HG03521 (cell line): ENCODE measurements around the gene RASSF3.
"Not testable (repeated sequence)": the region's sequence is repeated elsewhere in the genome, so short reads cannot be mapped to it uniquely, and the experiment has no call there.

Experiments
- ATAC-seq: cut with Tn5 transposase; IDR thresholded peaks from one replicate; pipeline ENCODE4 v1.9.1; 2021; ENCODE audit warnings: mild to moderate bottlenecking, moderate library complexity; ENCODE audit not compliant: unreplicated experiment

Gene RASSF3

DNA sequence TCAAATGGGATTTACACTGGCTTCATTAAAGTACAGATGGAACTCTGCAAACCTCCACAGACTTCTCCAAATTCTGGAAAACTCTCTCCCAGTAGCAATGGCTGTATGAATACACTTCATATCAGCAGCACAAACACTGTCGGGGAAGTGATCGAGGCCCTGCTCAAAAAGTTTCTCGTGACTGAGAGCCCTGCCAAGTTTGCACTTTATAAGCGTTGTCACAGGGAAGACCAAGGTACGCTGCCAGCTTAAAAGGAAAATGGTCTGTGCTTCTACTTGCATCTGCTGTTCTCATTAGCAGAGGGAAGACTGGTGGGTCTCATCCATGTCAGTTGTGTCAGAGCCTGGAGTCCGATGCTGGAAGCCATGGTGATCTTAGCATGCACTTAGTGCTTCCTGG is 77.9 kb downstream of the RASSF3 start:
- no peak for ATAC-seq

GRCh38 chr12:64688715-64689114 is 78.4 kb downstream of the RASSF3 start:
- no peak for ATAC-seq

DNA sequence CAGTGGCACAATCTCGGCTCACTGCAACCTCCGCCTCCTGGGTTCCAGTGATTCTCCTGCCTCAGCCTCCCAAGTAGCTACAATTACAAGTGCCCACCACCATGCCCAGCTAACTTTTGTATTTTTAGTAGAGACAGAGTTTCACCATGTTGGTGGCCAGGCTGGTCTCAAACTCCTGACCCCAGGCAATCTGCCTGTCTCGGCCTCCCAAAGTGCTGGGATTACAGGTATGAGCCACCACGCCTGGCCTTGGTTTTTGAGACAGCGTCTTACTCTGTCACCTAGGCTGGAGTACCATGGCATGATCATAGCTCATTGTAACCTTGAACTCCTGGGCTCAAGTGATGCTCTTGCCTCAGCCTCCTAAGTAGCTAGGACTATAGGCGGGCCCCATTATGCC is 79.9 kb downstream of the RASSF3 start:
- not testable (repeated sequence) for ATAC-seq

- ATAC-seq, result no peak
Observed at GRCh38 chr12:64691227-64691794, 81.0 kb downstream of the RASSF3 start.

DNA sequence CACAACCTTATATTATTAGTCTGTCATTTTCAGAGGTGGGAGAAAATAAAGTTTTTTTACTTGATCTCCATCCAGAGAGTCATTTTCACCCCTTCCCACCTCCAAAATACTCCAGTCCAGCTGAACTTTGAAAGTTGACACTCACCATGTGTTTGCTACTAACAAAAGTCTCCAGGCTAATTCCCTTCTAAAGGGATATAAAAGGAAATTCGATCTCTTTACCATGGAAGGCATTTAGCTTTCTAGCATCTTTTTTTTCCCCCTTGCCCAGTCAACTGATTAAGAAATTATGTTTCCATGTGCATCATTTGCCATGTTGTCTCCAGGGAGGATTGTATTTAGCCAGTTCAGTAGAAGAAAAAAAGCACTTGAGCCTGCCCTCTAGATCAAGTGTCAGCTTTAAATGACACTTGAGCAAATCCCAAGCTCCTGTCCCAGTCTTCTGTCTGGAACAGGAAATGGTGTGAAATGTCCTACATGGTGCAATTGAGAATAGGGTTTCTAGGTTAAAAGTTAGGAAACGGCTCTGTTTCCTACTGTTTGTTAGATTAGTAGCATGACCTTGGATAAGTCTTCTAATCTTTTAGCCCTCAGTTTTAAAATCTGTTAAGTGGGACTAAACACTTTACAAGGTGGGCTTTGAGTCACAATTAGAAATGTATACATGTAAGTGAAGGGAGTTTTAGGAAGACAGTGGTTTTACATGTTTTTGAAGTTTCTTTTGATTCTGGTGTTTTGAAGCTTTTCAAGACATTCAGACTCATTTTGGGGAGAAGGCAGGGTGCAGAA is 81.7 kb downstream of the RASSF3 start:
- ATAC-seq, result no peak

DNA sequence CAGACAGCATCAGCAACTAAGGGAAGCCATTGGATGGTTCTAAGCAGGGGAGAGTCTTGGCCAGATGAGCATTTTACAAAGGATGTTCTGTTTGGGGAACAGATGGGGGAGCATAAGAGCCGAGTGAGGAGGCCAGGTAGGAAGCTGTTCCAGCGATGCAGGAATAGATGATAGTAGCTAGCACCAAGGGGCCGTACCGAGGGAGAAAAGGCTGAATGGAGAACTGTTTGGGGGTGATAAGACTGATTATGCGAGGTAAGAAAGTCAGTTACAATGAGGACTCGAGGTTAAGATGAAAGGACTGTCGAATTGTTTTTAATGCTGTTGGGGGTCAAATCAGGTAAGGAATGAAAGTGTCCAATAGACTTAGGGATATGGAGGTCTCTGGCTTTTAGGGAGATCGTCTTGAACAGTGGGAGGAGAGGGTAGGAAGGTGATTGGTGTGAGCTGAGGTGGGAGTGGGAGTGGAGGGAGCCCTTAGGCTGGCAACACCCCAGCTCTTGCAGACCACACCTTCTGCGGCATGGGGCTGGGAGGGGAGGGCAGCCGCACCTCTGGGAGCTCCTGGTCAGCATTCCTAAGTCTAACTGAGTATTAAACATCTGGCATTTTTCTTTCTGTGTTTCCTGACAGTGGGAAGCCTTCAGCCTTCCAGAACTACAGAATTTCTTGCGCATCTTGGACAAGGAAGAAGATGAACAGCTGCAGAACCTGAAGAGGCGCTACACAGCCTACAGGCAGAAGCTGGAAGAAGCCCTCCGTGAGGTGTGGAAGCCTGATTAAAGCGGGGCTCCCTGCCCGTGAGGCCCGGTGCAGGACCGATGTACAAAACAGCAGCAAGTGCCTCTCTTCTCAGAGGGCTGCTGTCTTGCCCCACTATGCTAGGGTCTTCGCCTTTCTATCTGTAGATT is 84.1 kb downstream of the RASSF3 start:
- ATAC-seq, result no peak

- no peak for ATAC-seq
Observed at GRCh38 chr12:64695550-64695949, 85.3 kb downstream of the RASSF3 start.

- no peak for ATAC-seq
Observed at GRCh38 chr12:64696080-64696741, 85.9 kb downstream of the RASSF3 start.

DNA sequence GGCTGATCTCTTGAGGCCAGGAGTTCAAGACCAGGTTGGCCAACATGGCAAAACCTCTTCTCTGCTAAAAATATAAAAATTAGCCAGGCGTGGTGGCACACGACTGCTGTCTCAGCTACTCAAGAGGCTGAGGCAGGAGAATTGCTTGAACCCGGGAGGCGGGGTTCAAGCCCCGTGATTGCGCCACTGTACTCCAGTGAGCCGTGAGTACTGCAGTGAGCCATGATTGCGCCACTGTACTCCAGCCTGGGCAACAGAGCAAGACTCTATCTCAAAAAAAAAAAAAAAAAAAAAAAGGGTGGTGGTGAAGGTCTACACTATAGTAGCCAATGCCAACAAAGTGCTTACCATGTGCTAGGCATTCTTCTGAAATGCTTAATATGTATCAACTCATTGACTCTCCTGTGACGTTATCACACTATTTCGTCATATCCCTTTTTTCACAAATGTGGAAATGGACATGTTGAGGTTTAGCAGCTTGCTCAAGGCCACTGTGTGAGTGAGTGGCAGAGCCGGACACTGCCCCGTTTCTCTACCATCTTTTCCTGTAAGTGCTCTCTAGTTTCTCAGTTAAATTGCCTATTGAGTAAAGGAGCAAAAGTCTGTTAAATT is 89.3 kb downstream of the RASSF3 start:
- no peak for ATAC-seq

DNA sequence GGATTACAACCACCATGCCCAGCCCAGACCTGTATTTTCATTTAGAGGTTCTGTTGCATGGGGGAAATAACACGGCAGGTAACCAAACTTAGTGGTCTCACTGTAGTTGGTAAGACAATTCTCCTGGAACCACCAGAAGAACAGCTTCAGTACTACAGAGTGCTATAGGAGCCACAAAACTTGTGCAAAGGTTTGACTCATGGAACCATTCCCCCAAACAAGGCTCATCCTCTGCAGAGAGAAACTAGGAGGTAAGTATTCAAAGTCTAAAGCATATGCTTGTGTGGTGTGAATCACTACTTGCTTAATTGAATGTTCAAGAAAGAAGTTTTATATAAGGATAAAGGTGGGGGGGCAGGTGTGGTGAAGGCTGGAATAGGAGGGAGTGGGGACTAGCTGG is 90.2 kb downstream of the RASSF3 start:
- no peak for ATAC-seq

DNA sequence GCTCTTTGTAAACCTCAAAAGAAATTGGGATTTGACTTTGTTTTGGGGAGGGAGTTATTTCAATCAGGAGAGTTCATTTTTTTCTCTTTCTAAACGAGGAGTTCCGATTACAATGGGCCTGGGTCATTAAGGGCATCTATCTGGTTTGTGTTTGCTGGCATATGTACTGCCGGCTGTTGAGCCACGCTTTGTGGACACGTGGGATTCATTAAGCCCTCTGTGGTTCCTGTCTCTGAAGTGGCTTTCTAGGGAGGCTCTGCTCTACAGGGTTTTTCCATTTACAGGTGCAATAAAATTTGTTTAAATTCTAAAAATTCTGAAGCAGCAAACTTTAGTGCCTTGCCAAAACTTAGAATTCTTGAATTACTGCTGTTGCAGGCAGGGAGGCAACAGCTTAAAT is 91.0 kb downstream of the RASSF3 start:
- no peak for ATAC-seq

- no peak for ATAC-seq
Observed at GRCh38 chr12:64706306-64706705, 96.0 kb downstream of the RASSF3 start.

- no peak for ATAC-seq
Observed at GRCh38 chr12:64706857-64707256, 96.6 kb downstream of the RASSF3 start.

- ATAC-seq, result no peak
Observed at GRCh38 chr12:64707362-64707761, 97.1 kb downstream of the RASSF3 start.

DNA sequence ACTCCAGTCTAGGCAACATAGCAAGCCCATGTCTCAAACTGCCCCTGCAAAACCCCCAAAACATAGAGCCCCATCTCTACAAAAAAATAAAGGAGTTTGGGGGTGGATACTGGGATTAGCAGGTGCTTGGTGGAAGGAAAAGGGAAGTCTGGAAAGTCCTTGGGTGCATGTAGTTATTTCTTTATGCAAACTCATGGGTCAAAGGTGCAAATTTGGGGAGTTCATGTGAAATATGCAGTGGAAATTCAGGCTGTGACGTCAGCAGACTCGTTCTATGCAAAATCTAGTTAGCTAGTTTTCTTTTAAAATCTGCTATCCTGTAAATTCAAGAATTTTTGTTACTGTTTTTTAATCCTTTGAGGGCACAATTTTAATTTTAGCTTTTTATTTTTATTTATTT is 97.6 kb downstream of the RASSF3 start:
- ATAC-seq, result no peak

GRCh38 chr12:64709429-64709828 is 99.1 kb downstream of the RASSF3 start:
- no peak for ATAC-seq

- ATAC-seq, result no peak
Observed at GRCh38 chr12:64713376-64713775, 103.1 kb downstream of the RASSF3 start.

- ATAC-seq, result peak; percentile 71
Observed at GRCh38 chr12:64714551-64714968, 104.3 kb downstream of the RASSF3 start.

GRCh38 chr12:64716371-64716770 is 106.1 kb downstream of the RASSF3 start:
- ATAC-seq, result no peak

DNA sequence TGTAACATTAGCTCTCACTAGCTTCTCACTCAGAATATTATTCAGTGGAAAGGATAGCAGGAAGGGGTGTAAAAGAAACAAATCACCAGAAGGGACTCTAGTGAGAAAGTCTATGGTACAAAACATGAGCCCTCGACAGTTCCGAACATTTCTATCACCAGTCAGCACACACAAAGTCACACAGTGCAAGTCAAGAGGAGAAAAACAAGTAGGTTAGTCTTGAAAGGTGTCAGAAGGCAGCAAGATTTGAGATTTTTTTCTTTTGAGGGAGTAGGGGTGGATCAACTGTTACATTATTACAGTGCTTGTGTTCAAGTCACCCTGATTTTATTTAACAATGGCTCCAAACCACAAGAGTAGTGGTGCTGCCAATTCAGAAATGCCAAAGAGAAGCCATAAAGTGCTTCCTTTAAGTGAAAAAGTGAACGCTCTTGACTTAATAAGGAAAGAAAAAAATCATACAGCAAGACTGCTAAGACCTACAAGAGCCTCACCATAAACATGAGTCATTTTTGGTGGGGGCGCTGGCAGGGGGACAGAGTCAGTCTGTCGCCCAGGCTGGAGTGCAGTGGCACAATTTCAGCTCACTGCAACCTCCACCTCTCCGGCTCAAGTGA is 106.7 kb downstream of the RASSF3 start:
- no peak for ATAC-seq
